ENCODE measurements around the gene NBPF11. TPM values are rescaled to one million over a fixed set of nuclear protein-coding genes. Genes with fewer than 3 reads are reported as not detected.
"Not testable (repeated sequence)": the region's sequence is repeated elsewhere in the genome, so short reads cannot be mapped to it uniquely, and the experiment has no call there.

Gene NBPF11
- total RNA-seq, 1 donor from 2014 or later: 9.5 TPM

DNA sequence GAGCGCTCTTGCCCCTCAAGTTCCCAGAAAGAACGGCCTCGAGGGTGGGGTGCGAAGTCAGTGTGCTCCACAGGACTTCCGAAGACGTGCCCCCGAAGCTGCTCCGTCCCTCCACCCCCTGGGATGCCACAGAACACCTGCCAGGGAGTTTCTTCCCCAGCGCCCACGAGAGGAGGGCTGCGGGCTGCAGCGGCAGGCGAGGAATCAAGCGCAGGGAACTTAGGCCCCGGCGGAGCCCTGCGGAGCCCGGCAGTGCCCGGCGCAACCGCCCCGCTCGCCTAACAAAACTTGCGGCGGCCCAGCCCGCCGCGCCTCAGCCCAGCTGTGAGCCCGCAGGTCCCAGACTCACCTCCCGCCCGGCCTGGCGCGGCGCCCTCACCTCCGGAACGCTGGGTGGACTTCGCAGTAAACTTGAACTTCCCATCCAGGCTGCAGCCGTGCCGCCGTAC lies 686 bp downstream of the NBPF11 start:
- not testable (repeated sequence) for DNase-seq (ENCODE audit: low read depth)

DNA sequence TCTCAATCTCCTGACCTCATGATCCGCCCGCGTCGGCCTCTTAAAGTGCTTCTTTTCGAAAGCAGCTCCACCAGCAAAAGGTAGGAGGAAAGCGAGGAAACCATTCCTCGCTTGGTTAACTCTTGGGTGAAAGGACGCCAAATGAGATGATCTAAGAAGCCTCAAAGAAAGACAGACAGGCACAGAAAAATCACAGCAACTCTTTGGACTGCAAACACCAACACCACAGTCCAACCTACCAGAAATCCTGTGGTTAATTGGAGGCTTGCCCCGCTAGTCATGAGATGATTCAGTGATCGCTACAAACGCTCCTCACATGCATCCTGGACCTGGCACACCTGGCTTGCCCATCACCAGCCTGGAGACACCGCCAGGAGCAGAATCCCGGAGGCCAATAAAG lies 1.1 kb downstream of the NBPF11 start:
- peak; percentile 14 for DNase-seq (ENCODE audit: low read depth)
- H3K4me3 ChIP-seq (ENCODE audit: low read depth, low read length): peak overlapping the region; percentile 60
- not testable (repeated sequence) for H3K27me3 ChIP-seq (ENCODE audit: control insufficient read depth, insufficient read depth, low read length); H3K36me3 ChIP-seq (ENCODE audit: control insufficient read depth, insufficient read depth, low read length)

More for the DNA sequence above, 686 bp downstream of the NBPF11 start:
- not testable (repeated sequence) for H3K36me3 ChIP-seq (ENCODE audit: control insufficient read depth, insufficient read depth, low read length); H3K27me3 ChIP-seq (ENCODE audit: control insufficient read depth, insufficient read depth, low read length)
- peak overlapping the region; percentile 60 for H3K4me3 ChIP-seq (ENCODE audit: low read depth, low read length)

DNA sequence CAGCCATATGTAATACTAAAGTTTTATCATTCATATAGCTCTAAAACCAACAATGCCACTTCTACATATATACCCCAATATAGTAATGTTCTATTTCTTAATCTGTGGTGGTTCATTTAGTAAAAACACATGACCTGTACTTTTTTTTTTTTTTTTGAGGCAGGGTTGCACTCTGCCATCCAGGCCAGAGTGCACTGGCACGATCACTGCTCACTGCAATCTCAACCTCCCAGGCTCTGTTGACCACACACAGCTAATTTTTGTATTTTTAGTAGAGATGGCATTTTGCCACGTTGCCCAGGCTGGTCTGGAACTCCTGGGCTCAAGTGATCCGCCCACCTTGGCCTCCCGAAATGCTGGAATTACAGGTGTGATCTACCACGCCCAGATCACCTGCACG lies 2.1 kb downstream of the NBPF11 start:
- not testable (repeated sequence) for H3K4me3 ChIP-seq (ENCODE audit: low read depth, low read length); H3K36me3 ChIP-seq (ENCODE audit: control insufficient read depth, insufficient read depth, low read length); DNase-seq (ENCODE audit: low read depth); H3K27me3 ChIP-seq (ENCODE audit: control insufficient read depth, insufficient read depth, low read length)

DNA sequence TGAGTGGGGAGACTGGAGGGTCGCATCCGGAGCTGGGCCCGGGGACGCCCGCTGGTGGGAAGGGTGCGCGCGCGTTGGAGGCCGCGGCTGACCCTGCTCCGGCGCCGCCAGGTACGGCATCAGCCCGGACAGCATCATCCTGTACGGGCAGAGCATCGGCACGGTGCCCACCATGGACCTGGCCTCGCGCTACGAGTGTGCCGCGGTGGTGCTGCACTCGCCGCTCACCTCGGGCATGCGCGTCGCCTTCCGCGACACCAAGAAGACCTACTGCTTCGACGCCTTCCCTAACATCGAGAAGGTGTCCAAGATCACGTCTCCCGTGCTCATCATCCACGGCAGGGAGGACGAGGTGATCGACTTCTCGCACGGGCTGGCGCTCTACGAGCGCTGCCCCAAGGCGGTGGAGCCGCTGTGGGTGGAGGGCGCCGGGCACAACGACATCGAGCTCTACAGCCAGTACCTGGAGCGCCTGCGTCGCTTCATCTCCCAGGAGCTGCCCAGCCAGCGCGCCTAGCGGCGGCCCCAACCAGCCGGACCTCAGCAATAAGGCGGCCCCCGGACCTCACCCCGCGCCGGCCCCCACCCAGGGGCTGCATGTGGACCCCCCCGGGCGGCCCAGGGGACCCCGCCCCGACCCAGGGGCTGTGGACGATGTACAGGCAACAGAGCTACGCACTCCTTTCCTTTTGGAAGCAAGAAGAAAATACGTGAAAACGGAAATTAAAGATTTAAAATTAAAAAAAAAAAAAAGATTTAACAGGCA lies 2.8 kb downstream of the NBPF11 start:
- not testable (repeated sequence) for H3K27me3 ChIP-seq (ENCODE audit: control insufficient read depth, insufficient read depth, low read length); H3K36me3 ChIP-seq (ENCODE audit: control insufficient read depth, insufficient read depth, low read length); H3K4me3 ChIP-seq (ENCODE audit: low read depth, low read length); DNase-seq (ENCODE audit: low read depth)

DNA sequence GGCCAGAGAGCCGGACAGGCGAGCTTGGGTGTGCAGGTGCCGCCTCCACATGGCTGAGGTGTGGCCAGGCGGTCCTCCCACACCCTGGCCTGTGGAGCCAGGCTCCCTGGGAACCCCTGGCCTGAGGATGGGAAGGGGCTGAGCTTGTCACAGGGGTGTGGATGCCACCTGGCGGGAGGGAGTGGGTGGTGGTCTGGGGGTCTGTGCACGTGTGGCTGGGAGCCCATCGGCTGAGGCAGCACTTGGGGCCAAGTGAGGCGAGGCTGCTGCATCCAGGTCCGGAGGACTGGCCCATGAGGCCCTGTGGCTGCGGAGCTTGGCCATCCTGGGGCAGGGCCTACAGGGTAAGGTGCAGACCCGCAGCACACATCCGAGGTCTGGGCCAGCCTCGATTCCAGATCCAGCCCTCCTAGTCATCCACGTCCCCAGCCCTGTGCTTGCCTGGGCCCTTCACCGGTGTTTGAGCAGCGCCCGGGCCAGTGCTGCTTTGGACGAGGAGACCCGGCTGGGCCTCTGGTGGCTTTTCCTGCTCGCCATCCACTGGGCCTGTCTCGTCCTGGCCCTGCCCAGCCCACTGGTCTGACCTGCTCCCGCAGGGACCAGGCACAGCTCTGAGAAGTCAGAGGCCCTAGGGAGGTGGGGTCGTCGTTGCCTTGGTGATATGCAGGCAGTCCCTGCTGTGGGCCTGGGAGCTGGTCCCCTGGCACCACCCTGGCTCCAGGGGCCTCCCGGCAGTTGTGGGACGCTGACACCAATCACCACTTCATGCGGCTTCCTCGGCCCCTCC lies 4.8 kb downstream of the NBPF11 start:
- not testable (repeated sequence) for H3K27me3 ChIP-seq (ENCODE audit: control insufficient read depth, insufficient read depth, low read length); H3K36me3 ChIP-seq (ENCODE audit: control insufficient read depth, insufficient read depth, low read length); DNase-seq (ENCODE audit: low read depth); H3K4me3 ChIP-seq (ENCODE audit: low read depth, low read length)

DNA sequence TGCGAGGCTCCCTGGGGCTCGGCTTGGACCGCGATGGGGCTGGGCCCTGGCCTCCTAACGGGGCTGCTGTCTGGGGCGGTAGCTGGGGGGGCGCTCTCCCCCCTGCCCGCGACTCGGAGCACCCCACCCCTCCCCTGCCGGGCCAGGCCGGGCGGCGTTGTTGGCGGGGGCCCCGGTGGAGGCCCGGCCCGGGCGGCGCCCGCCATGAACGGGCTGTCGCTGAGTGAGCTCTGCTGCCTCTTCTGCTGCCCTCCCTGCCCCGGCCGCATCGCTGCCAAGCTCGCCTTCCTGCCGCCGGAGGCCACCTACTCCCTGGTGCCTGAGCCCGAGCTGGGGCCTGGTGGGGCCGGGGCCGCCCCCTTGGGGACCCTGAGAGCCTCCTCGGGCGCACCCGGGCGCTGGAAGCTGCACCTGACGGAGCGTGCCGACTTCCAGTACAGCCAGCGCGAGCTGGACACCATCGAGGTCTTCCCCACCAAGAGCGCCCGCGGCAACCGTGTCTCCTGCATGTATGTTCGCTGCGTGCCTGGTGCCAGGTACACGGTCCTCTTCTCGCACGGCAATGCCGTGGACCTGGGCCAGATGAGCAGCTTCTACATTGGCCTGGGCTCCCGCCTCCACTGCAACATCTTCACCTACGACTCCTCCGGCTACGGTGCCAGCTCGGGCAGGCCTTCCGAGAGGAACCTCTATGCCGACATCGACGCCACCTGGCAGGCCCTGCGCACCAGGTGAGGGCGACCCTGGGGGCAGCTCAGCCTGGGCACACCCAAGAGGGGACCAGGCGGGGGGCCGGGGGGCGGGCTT lies 5.7 kb downstream of the NBPF11 start:
- H3K4me3 ChIP-seq (ENCODE audit: low read depth, low read length); H3K36me3 ChIP-seq (ENCODE audit: control insufficient read depth, insufficient read depth, low read length); H3K27me3 ChIP-seq (ENCODE audit: control insufficient read depth, insufficient read depth, low read length); DNase-seq (ENCODE audit: low read depth): not testable (repeated sequence)

DNA sequence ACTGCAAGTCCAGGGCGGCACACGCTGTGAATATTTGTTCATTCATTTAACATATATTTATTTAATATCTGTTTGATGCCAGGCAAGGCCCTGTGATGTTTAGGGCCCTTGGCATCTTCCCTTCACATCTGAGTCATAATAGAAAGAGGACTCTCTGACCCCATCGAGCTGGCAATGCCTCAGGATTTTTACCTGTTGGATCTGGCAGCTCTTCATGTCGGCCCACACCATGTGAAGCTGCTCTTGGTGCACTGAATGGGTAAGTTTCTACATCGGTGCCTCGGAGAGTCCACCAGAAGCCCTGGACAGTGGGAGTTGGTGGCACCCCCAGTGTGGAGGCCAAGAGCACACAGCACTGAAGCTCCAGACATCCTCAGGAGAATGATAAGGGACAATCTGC lies 8.9 kb downstream of the NBPF11 start:
- DNase-seq (ENCODE audit: low read depth); H3K36me3 ChIP-seq (ENCODE audit: control insufficient read depth, insufficient read depth, low read length); H3K4me3 ChIP-seq (ENCODE audit: low read depth, low read length); H3K27me3 ChIP-seq (ENCODE audit: control insufficient read depth, insufficient read depth, low read length): not testable (repeated sequence)

DNA sequence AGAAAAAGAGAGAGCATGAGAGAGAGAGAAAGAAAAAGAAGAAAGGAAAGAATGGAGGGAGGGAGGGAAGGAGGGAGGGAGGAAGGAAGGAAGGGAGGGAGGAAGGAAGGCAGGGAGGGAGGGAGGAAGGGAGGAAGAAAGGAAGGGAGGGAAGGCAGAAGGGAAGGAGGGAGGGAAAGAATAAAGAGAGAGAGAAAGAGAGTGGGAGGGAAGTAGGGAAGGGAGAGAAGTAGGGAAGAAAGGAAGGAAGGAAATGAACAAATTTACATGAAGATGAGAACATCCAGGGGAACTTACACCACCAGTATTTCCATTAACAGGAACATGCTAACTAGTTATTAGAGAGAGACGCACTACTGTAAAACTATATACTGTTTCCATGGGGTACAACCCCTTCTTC lies 10.1 kb downstream of the NBPF11 start:
- not testable (repeated sequence) for H3K4me3 ChIP-seq (ENCODE audit: low read depth, low read length); H3K36me3 ChIP-seq (ENCODE audit: control insufficient read depth, insufficient read depth, low read length); DNase-seq (ENCODE audit: low read depth); H3K27me3 ChIP-seq (ENCODE audit: control insufficient read depth, insufficient read depth, low read length)

DNA sequence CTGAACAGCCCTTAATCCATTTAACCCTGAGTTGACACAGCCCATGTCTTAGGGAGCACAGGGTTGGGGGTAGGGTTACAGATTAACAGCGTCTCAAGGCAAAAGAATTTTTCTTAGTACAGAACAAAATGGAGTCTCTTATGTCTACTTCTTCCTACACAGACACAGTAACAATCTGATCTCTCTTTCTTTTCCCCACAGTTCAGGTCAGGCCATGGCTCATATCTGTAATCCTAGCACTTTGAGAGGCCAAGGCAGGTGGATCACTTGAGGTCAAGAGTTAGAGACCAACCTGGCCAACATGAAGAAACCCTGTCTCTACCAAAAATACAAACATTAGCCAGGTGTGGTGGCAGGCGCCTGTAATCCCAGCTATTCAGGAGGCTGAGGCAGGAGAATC lies 13.5 kb downstream of the NBPF11 start:
- not testable (repeated sequence) for H3K36me3 ChIP-seq (ENCODE audit: control insufficient read depth, insufficient read depth, low read length); H3K27me3 ChIP-seq (ENCODE audit: control insufficient read depth, insufficient read depth, low read length); DNase-seq (ENCODE audit: low read depth); H3K4me3 ChIP-seq (ENCODE audit: low read depth, low read length)

DNA sequence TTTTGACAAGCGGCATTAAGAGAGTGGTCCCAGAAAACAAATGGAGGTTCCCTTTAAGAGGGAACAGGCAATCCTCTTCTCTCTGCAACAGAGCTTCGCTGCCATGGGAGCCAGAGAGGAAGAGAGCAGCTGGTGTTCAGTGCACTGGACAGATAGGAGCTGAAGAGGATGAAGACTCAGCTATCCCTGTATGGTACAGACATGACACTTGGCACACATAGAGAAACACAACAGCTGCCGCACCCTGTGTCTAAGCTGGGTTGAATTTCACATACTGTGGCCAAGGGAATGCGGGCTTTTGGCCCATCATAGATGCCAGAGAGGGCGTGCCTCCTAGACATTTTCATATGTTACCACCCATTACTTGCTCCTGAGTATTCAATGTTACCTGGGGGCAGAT lies 29.7 kb downstream of the NBPF11 start:
- H3K27me3 ChIP-seq (ENCODE audit: control insufficient read depth, insufficient read depth, low read length); H3K36me3 ChIP-seq (ENCODE audit: control insufficient read depth, insufficient read depth, low read length); DNase-seq (ENCODE audit: low read depth); H3K4me3 ChIP-seq (ENCODE audit: low read depth, low read length): not testable (repeated sequence)

DNA sequence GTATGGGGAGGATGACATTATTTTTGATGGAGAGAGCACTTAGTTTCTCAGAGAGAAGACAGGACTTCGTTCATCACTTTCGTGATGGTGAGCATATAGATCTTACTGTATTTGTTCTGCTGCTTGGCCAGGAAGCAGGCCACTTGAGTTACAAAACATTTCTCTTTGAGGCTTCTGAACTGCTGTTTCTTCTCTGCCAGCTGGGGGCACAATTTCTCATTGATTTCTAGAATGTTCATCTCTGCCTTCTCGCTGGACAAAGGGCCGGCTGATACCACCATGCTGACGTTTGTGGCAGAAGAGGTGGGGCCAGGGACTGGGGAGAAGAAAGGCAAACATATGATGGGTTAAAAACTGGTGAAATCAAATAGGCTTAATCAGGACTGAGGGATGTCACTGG lies 31.7 kb downstream of the NBPF11 start:
- not testable (repeated sequence) for DNase-seq (ENCODE audit: low read depth); H3K27me3 ChIP-seq (ENCODE audit: control insufficient read depth, insufficient read depth, low read length); H3K36me3 ChIP-seq (ENCODE audit: control insufficient read depth, insufficient read depth, low read length); H3K4me3 ChIP-seq (ENCODE audit: low read depth, low read length)
- TF ChIP-seq, protein P1, sequence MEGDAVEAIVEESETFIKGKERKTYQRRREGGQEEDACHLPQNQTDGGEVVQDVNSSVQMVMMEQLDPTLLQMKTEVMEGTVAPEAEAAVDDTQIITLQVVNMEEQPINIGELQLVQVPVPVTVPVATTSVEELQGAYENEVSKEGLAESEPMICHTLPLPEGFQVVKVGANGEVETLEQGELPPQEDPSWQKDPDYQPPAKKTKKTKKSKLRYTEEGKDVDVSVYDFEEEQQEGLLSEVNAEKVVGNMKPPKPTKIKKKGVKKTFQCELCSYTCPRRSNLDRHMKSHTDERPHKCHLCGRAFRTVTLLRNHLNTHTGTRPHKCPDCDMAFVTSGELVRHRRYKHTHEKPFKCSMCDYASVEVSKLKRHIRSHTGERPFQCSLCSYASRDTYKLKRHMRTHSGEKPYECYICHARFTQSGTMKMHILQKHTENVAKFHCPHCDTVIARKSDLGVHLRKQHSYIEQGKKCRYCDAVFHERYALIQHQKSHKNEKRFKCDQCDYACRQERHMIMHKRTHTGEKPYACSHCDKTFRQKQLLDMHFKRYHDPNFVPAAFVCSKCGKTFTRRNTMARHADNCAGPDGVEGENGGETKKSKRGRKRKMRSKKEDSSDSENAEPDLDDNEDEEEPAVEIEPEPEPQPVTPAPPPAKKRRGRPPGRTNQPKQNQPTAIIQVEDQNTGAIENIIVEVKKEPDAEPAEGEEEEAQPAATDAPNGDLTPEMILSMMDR (IDR thresholded peaks at IDR 0.05; ENCODE audit: insufficient read depth, low read length, poor library complexity, severe bottlenecking): peak; percentile 7

DNA sequence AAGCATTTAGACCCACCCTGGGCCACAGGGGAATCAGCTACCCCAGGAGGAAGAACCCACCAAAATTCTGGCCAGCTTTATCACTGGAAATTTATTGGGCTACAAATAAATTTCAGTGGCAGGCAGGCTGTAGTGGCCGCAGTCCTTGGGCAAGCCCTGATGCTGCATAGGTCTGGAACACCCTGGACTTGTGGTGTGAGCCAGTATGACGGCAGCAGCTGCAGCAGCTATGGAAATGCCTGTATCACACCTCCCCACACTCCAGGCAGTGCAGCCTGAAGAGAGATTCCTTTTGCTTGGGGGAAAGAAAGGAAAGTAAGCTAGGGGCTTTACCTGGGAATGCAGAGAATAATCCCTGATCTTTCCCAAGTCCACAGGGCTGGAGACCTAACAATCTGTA lies 56.3 kb downstream of the NBPF11 start:
- DNase-seq (ENCODE audit: low read depth); H3K27me3 ChIP-seq (ENCODE audit: control insufficient read depth, insufficient read depth, low read length); H3K36me3 ChIP-seq (ENCODE audit: control insufficient read depth, insufficient read depth, low read length); H3K4me3 ChIP-seq (ENCODE audit: low read depth, low read length): not testable (repeated sequence)

DNA sequence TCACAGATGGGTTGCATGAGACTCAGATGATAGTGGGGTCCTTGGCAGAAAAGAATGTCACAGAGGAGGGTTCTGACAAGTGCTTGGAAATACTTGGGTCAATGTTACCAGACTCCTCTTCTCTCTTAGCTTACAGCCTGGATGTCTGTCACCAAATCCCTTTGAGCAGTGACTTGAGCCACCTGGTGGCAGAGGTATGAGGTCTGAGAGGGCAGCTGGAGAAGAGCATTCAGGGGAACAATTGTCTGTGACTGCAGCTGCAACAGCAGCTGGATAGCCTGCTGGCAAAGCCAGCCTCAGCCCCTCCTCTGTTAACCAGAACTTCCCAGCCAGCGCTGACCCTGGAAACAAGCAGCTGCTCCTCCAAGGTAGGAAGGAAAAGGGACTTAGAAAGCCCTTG lies 65.9 kb downstream of the NBPF11 start:
- H3K27me3 ChIP-seq (ENCODE audit: control insufficient read depth, insufficient read depth, low read length); H3K4me3 ChIP-seq (ENCODE audit: low read depth, low read length); DNase-seq (ENCODE audit: low read depth); H3K36me3 ChIP-seq (ENCODE audit: control insufficient read depth, insufficient read depth, low read length): not testable (repeated sequence)
